Spleen (tissue), 7 donors: ENCODE measurements around the gene BMPER.

Experiments
- POLR2A ChIP-seq, 3 donors: fragments of 450-650 bp; IDR thresholded peaks; one replicate each; pipeline ENCODE4 v1.5.1; 2017; ENCODE audit warnings: antibody characterized with exemption in 3 of 3, mild to moderate bottlenecking in 1 of 3
- POLR2AphosphoS5 ChIP-seq, 3 donors: sonication (generic); formaldehyde crosslinking; IDR thresholded peaks; one replicate each; pipeline ENCODE4 v1.5.1; 2017; ENCODE audit warnings: antibody characterized with exemption in 3 of 3
- TF ChIP-seq, protein P1 (sequence below), 11 experiments: fragments of 200-600 bp in 7 of 11; fragments of 450-650 bp in 4 of 11; sonication (generic) in 4 of 11; IDR thresholded peaks in 8 of 11; conservative IDR thresholded peaks in 3 of 11; 1 replicate in 7 of 11; 2 replicates in 4 of 11; pipeline versions ENCODE4 v1.4.0 to v1.8.0; 2016 to 2021; ENCODE audit warnings: antibody characterized with exemption in 11 of 11, inconsistent platforms in 4 of 11, mild to moderate bottlenecking in 1 of 11
- donor health status: DM: no; HTN: no; CAD: no; lungs with moderate emphysema.
- donor health status: DM: no; HTN: no; CAD: no.
- donor health status: DM: no; HTN: no; CAD: no.

DNA sequence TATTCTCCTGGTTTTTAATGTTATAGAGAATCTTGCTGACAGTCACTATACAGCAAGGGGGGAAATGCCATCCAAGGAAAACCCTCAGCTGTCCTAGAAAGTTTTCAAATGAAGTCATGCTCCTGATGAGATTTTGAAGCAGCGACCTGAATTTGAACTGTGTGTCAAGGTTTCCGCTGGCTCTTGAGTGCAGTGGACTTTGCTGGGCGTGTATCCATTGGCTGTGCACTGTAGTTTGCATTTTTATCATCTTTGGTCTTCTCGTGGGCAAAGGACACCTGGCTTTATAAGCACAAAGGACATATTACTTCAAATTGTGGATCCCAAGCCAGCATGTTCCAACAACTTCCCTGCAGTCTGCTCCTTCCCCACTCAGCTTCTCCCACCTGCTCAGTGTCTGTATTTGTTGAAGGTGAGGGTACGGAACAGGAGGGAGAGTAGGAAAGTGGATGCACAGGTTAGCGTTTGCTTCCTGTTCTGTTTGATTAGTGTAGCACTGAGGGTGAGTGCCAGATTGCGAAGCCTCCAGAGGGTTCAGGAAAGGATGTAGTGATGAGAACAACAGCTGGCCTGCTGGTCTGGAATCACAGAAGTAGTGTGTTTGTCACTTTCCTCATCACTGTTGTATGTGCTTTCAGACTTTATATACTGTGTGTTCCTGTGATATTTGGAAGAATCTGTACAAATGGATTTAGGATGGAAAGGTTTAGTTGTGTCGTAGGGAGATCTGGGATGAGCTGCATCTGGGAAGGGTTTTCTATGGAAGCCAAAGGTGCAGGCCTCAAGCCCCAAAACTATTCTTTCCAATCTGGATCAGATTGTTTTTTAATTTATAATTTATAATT is 204.8 kb downstream of the BMPER start:
- TF ChIP-seq, protein P1, sequence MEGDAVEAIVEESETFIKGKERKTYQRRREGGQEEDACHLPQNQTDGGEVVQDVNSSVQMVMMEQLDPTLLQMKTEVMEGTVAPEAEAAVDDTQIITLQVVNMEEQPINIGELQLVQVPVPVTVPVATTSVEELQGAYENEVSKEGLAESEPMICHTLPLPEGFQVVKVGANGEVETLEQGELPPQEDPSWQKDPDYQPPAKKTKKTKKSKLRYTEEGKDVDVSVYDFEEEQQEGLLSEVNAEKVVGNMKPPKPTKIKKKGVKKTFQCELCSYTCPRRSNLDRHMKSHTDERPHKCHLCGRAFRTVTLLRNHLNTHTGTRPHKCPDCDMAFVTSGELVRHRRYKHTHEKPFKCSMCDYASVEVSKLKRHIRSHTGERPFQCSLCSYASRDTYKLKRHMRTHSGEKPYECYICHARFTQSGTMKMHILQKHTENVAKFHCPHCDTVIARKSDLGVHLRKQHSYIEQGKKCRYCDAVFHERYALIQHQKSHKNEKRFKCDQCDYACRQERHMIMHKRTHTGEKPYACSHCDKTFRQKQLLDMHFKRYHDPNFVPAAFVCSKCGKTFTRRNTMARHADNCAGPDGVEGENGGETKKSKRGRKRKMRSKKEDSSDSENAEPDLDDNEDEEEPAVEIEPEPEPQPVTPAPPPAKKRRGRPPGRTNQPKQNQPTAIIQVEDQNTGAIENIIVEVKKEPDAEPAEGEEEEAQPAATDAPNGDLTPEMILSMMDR (IDR thresholded peaks at IDR 0.05 in 8 of 11, conservative IDR thresholded peaks at IDR 0.05 in 3 of 11) = no peak
- TF ChIP-seq POLR2A (IDR thresholded peaks at IDR 0.05) = no peak
- no peak for TF ChIP-seq POLR2AphosphoS5 (IDR thresholded peaks at IDR 0.05)
